ENCODE data around the gene YOD1. TPM values are rescaled to one million over a fixed set of nuclear protein-coding genes. Genes with fewer than 3 reads are reported as not detected.

The YOD1 gene
- total and polyA plus RNA-seq, 2 donors (not counting 3 experiments of a cell fraction or from before 2014, with no cell fraction given), result 1.2 to 5.9 TPM

- Histone ChIP-seq H4K20me1 (replicated peaks; ENCODE audit: control insufficient read depth, extremely low read depth, insufficient read depth, low read length) (no peaks in the 10 kb centered on the region), H3K9ac (replicated peaks; ENCODE audit: extremely low read depth, insufficient read depth, low read length) (no peak overlapping the region), H3K4me1 (ENCODE audit: control insufficient read depth, extremely low read depth, insufficient read depth, low read length) (no peaks in the 10 kb centered on the region), H2AFZ (ENCODE audit: low read depth, low read length) (no peak overlapping the region), H3K9me1 (replicated peaks; ENCODE audit: control insufficient read depth, extremely low read depth, insufficient read depth, low read length) (no peaks in the 10 kb centered on the region), H3K4me2 (ENCODE audit: insufficient read depth, low read length) (no peak overlapping the region), H3K4me3 (replicated peaks in 1 of 3; ENCODE audit: insufficient read depth in 1 of 3, low read depth in 1 of 3, low read length in 3 of 3) (no peak overlapping the region), H3K9me3 (replicated peaks; ENCODE audit: control insufficient read depth, insufficient read depth, low read length) (no peaks in the 10 kb centered on the region), H3K79me2 (ENCODE audit: control insufficient read depth, insufficient read depth, low read length) (no peaks in the 10 kb centered on the region), H3K36me3 (ENCODE audit: control insufficient read depth in 2 of 2, extremely low read depth in 1 of 2, insufficient read depth in 2 of 2, low read length in 2 of 2) (no peaks in the 10 kb centered on the region), H3K27ac (ENCODE audit: insufficient read depth, low read depth, low read length) (no peak overlapping the region), H3K27me3 (ENCODE audit: control insufficient read depth in 2 of 2, insufficient read depth in 2 of 2, low read length in 2 of 2) (peaks cover 7 to 29% of the 10 kb centered on the region in 2 experiments)
- FAIRE-seq (no peak), DNase-seq (ENCODE audit: low read depth, low spot score) (no peak)
- intact Hi-C loops (cut with micrococcal nuclease), result no loop called here
- CTCF ChIA-PET, result interaction anchor here (1.0 to 1.2 kb wide), 3 partner anchors 12 to 26 kb away, joined by 3 read pairs; partner anchors contain the start of gene PFKFB2
- POLR2A ChIA-PET, result no interaction called here
- no peak for TF ChIP-seq MYC (IDR thresholded peaks at IDR 0.05; ENCODE audit: low read depth, low read length)
- TF ChIP-seq GATA2 (IDR thresholded peaks at IDR 0.05; ENCODE audit: insufficient read depth, insufficient read length, low read depth, low read length), result no peak
- no TSS peak for BruUV-seq (replicated peaks)
- dilution Hi-C loops (cut with MboI; ENCODE audit: extremely low pct_ligation_motif_present, low sequenced_read_pairs), result no loop called here
Observed at GRCh38 chr1:207031632-207032264, 19.3 kb downstream of the YOD1 start.

- TF ChIP-seq POLR2AphosphoS5 (IDR thresholded peaks at IDR 0.05; ENCODE audit: insufficient read depth, low read depth, low read length) (no peak), POLR2A (IDR thresholded peaks at IDR 0.05; ENCODE audit: low read depth, low read length) (no peak), CTCF (IDR thresholded peaks at IDR 0.05; ENCODE audit: extremely low read depth in 1 of 2, insufficient read depth in 1 of 2, low read depth in 1 of 2, low read length in 2 of 2) (no peak), MAX (IDR thresholded peaks at IDR 0.05; ENCODE audit: insufficient read depth, insufficient read length) (no peak), EZH2 (IDR thresholded peaks at IDR 0.05; ENCODE audit: borderline replicate concordance, low read depth, low read length, severe bottlenecking) (no peak), JUN (IDR thresholded peaks at IDR 0.05; ENCODE audit: borderline replicate concordance, insufficient read depth, insufficient read length, low read depth) (no peak), MYC (IDR thresholded peaks at IDR 0.05; ENCODE audit: low read depth, low read length) (no peak), GATA2 (IDR thresholded peaks at IDR 0.05; ENCODE audit: insufficient read depth, insufficient read length, low read depth, low read length) (no peak), FOS (IDR thresholded peaks at IDR 0.05; ENCODE audit: borderline replicate concordance, insufficient read depth, low read length) (no peak)
- dilution Hi-C loops (cut with MboI; ENCODE audit: extremely low pct_ligation_motif_present, low sequenced_read_pairs), result no loop called here
- no peak overlapping the region for H3K4me2 ChIP-seq (ENCODE audit: insufficient read depth, low read length)
- no peaks in the 10 kb centered on the region for H3K9me3 ChIP-seq (replicated peaks; ENCODE audit: control insufficient read depth, insufficient read depth, low read length)
- POLR2A ChIA-PET, result no interaction called here
- no peak overlapping the region for H3K27ac ChIP-seq (ENCODE audit: insufficient read depth, low read depth, low read length)
- H3K4me1 ChIP-seq (ENCODE audit: control insufficient read depth, extremely low read depth, insufficient read depth, low read length), result no peaks in the 10 kb centered on the region
- no peak overlapping the region for H3K9ac ChIP-seq (replicated peaks; ENCODE audit: extremely low read depth, insufficient read depth, low read length)
- H4K20me1 ChIP-seq (replicated peaks; ENCODE audit: control insufficient read depth, extremely low read depth, insufficient read depth, low read length), result no peaks in the 10 kb centered on the region
- H3K36me3 ChIP-seq (ENCODE audit: control insufficient read depth in 2 of 2, extremely low read depth in 1 of 2, insufficient read depth in 2 of 2, low read length in 2 of 2), result no peaks in the 10 kb centered on the region
- no peaks in the 10 kb centered on the region for H3K9me1 ChIP-seq (replicated peaks; ENCODE audit: control insufficient read depth, extremely low read depth, insufficient read depth, low read length)
- peaks cover 7 to 24% of the 10 kb centered on the region in 2 experiments for H3K27me3 ChIP-seq (ENCODE audit: control insufficient read depth in 2 of 2, insufficient read depth in 2 of 2, low read length in 2 of 2)
- CTCF ChIA-PET, result interaction anchor here (1.2 kb wide), 1 partner anchor 19 kb away, joined by 4 read pairs; no protein-coding TSS in a partner anchor
- H3K4me3 ChIP-seq (replicated peaks in 1 of 3; ENCODE audit: insufficient read depth in 1 of 3, low read depth in 1 of 3, low read length in 3 of 3), result no peak overlapping the region
- DNase-seq (ENCODE audit: low read depth, low spot score) (no peak), FAIRE-seq (no peak)
- no TSS peak for BruUV-seq (replicated peaks)
- no peak overlapping the region for H2AFZ ChIP-seq (ENCODE audit: low read depth, low read length)
- intact Hi-C loops (cut with micrococcal nuclease), result no loop called here
- H3K79me2 ChIP-seq (ENCODE audit: control insufficient read depth, insufficient read depth, low read length), result no peaks in the 10 kb centered on the region
Observed at GRCh38 chr1:207031016-207031415, 20.0 kb downstream of the YOD1 start.
